H9 (cell line): ENCODE measurements around the gene ATRNL1. TPM values are rescaled to one million over a fixed set of nuclear protein-coding genes. Genes with fewer than 3 reads are reported as not detected.

Experiments
- DNase-seq: peaks from one replicate; pipeline ENCODE4 v3.0.0-alpha.2; 2017
- H2AFZ ChIP-seq: one replicate; pipeline ENCODE4 v1.6.1; 2013; ENCODE audit warnings: mild to moderate bottlenecking, low read length, control low read depth, moderate library complexity
- H2AK5ac ChIP-seq: 2 replicates; pipeline ENCODE4 v1.6.1; 2013; ENCODE audit warnings: low read length, control low read depth, mixed read lengths; ENCODE audit not compliant: insufficient read length
- H2BK120ac ChIP-seq: one replicate; pipeline ENCODE4 v1.6.1; 2013; ENCODE audit warnings: low read depth, mild to moderate bottlenecking, low read length, control low read depth, inconsistent platforms; ENCODE audit not compliant: poor library complexity, severe bottlenecking
- H2BK12ac ChIP-seq: 2 replicates; pipeline ENCODE4 v1.6.1; 2013; ENCODE audit warnings: low read length, control low read depth, mixed read lengths, low read depth; ENCODE audit not compliant: insufficient read length
- H2BK15ac ChIP-seq: 2 replicates; pipeline ENCODE4 v1.6.1; 2013; ENCODE audit warnings: low read depth, low read length, control low read depth
- H2BK20ac ChIP-seq: one replicate; pipeline ENCODE4 v1.6.1; 2013; ENCODE audit warnings: low read depth, mild to moderate bottlenecking, low read length, control low read depth, inconsistent platforms; ENCODE audit not compliant: poor library complexity, severe bottlenecking
- H2BK5ac ChIP-seq: 2 replicates; pipeline ENCODE4 v1.6.1; 2013; ENCODE audit warnings: low read length, control low read depth, mixed read lengths; ENCODE audit not compliant: insufficient read length
- H3K14ac ChIP-seq: 2 replicates; pipeline ENCODE4 v1.6.1; 2013; ENCODE audit warnings: low read length, control low read depth; ENCODE audit not compliant: insufficient read depth
- H3K18ac ChIP-seq: 2 replicates; pipeline ENCODE4 v1.6.1; 2013; ENCODE audit warnings: low read depth, mild to moderate bottlenecking, mixed read lengths, low read length, control low read depth; ENCODE audit not compliant: insufficient read length
- H3K23ac ChIP-seq: 2 replicates; pipeline ENCODE4 v1.6.1; 2013; ENCODE audit warnings: low read length, control low read depth, mixed read lengths, low read depth; ENCODE audit not compliant: insufficient read length
- H3K23me2 ChIP-seq: 2 replicates; pipeline ENCODE4 v1.6.1; 2013; ENCODE audit warnings: low read depth, mild to moderate bottlenecking, mixed read lengths, low read length, control low read depth; ENCODE audit not compliant: insufficient read length, poor library complexity, severe bottlenecking
- H3K27ac ChIP-seq: 2 replicates; pipeline ENCODE4 v1.5.1; 2013; ENCODE audit warnings: low read length, control low read depth, mixed read lengths, low read depth; ENCODE audit not compliant: insufficient read length
- H3K27me3 ChIP-seq: 2 replicates; pipeline ENCODE4 v1.6.1; 2013; ENCODE audit warnings: low read length, control low read depth, inconsistent platforms; ENCODE audit not compliant: insufficient read depth
- H3K4ac ChIP-seq: 2 replicates; pipeline ENCODE4 v1.6.1; 2013; ENCODE audit warnings: low read depth, mild to moderate bottlenecking, control low read depth, inconsistent platforms, low read length, moderate library complexity
- H3K4me1 ChIP-seq: 2 replicates; pipeline ENCODE4 v1.6.1; 2013; ENCODE audit warnings: low read length, control low read depth, inconsistent platforms; ENCODE audit not compliant: insufficient read depth
- H3K4me2 ChIP-seq: 2 replicates; pipeline ENCODE4 v1.6.1; 2013; ENCODE audit warnings: low read length, control low read depth, mixed read lengths; ENCODE audit not compliant: insufficient read length, insufficient read depth
- H3K56ac ChIP-seq: 2 replicates; pipeline ENCODE4 v1.6.1; 2013; ENCODE audit warnings: low read depth, mild to moderate bottlenecking, mixed read lengths, low read length, control low read depth; ENCODE audit not compliant: insufficient read length
- H3K79me1 ChIP-seq: 2 replicates; pipeline ENCODE4 v1.6.1; 2013; ENCODE audit warnings: low read depth, mild to moderate bottlenecking, moderate library complexity, low read length, control low read depth, inconsistent platforms; ENCODE audit not compliant: insufficient read depth, poor library complexity, severe bottlenecking
- H3K79me2 ChIP-seq: 2 replicates; pipeline ENCODE4 v1.6.1; 2013; ENCODE audit warnings: low read length, control low read depth, inconsistent platforms; ENCODE audit not compliant: insufficient read depth
- H3K9ac ChIP-seq: 2 replicates; pipeline ENCODE4 v1.6.1; 2013; ENCODE audit warnings: low read length, control low read depth, mixed read lengths; ENCODE audit not compliant: insufficient read length; ENCODE audit errors: extremely low read depth
- H3K9me3 ChIP-seq: one replicate; pipeline ENCODE4 v1.6.1; 2013; ENCODE audit warnings: low read depth, low read length, inconsistent platforms; ENCODE audit not compliant: control insufficient read depth
- H3T11ph ChIP-seq: one replicate; pipeline ENCODE4 v1.6.1; 2013; ENCODE audit warnings: mild to moderate bottlenecking, low read length, control low read depth, inconsistent platforms
- H4K20me1 ChIP-seq: one replicate; pipeline ENCODE4 v1.6.1; 2013; ENCODE audit not compliant: control insufficient read depth, insufficient read length, insufficient read depth
- H4K5ac ChIP-seq: 2 replicates; pipeline ENCODE4 v1.6.1; 2013; ENCODE audit warnings: low read depth, mild to moderate bottlenecking, mixed read lengths, low read length, control low read depth; ENCODE audit not compliant: insufficient read length
- H4K8ac ChIP-seq: replicated peaks from 2 replicates; pipeline ENCODE4 v1.6.1; 2013; ENCODE audit warnings: low read length, control low read depth, mixed read lengths, low read depth; ENCODE audit not compliant: insufficient read length
- H4K91ac ChIP-seq: 2 replicates; pipeline ENCODE4 v1.6.1; 2013; ENCODE audit warnings: low read depth, mild to moderate bottlenecking, moderate library complexity, mixed read lengths, low read length, control low read depth; ENCODE audit not compliant: insufficient read length
- H3K27ac Mint-ChIP-seq, 3 experiments: 2 replicates in 2 of 3; 3 replicates in 1 of 3; pipeline ENCODE4 v1.8.0; 2020 to 2021; ENCODE audit warnings: mixed read lengths in 3 of 3, mild to moderate bottlenecking in 1 of 3, moderate library complexity in 1 of 3
- H3K27me3 Mint-ChIP-seq: 2 replicates; pipeline ENCODE4 v1.8.0; 2021; ENCODE audit warnings: low read depth, mild to moderate bottlenecking, moderate library complexity, mixed read lengths
- H3K36me3 Mint-ChIP-seq, 3 experiments: 2 replicates in 2 of 3; 3 replicates in 1 of 3; pipeline ENCODE4 v1.8.0; 2020 to 2021; ENCODE audit warnings: low read depth in 3 of 3, mixed read lengths in 3 of 3; ENCODE audit not compliant: insufficient read depth in 1 of 3
- H3K4me1 Mint-ChIP-seq, 2 experiments: 2 replicates each; pipeline ENCODE4 v1.8.0; 2020; ENCODE audit warnings: mixed read lengths in 2 of 2
- H3K4me3 Mint-ChIP-seq, 2 experiments: 2 replicates in 1 of 2; 3 replicates in 1 of 2; pipeline ENCODE4 v1.8.0; 2020 to 2021; ENCODE audit warnings: mild to moderate bottlenecking in 2 of 2, mixed read lengths in 2 of 2, moderate library complexity in 1 of 2
- H3K9me3 Mint-ChIP-seq, 2 experiments: 2 replicates in 1 of 2; 3 replicates in 1 of 2; pipeline ENCODE4 v1.8.0; 2020; ENCODE audit warnings: mild to moderate bottlenecking in 2 of 2, mixed read lengths in 2 of 2, moderate library complexity in 1 of 2
- CTCF ChIP-seq: fragments of 200-600 bp; sonication (generic); conservative IDR thresholded peaks from 3 replicates; pipeline ENCODE4 v1.8.0; 2021; ENCODE audit warnings: antibody characterized with exemption, mild to moderate bottlenecking
- WGBS: extraction: QIAGEN DNeasy Blood & Tissue Kit; methylation state at CpG from one replicate; pipeline ENCODE4 v1.1.7; 2013; ENCODE audit warnings: missing lambda C conversion rate, low lambda C conversion rate, mixed read lengths; ENCODE audit not compliant: insufficient read length; ENCODE audit errors: extremely low coverage; 5-methylcytosine and 5-hydroxymethylcytosine counted together
- total RNA-seq: library from RNA; stranded (reverse); gene quantifications from 2 replicates; pipeline ENCODE4 v1.2.1, GENCODE V29; 2021

Gene ATRNL1
- total RNA-seq, 1 experiment from 2014 or later = 9.2 TPM

- no peak overlapping the region for H2BK5ac ChIP-seq
- H2AK5ac ChIP-seq = no peak overlapping the region
- TF ChIP-seq CTCF = no peak
- peaks cover 0 to 3% of the 10 kb centered on the region in 2 experiments; a peak in 1 of 4 replicates for H3K4me1 Mint-ChIP-seq
- H3K27me3 Mint-ChIP-seq = peaks cover 10% of the 10 kb centered on the region
- no peak overlapping the region for H3K23ac ChIP-seq
- no peak overlapping the region for H3K4ac ChIP-seq
- H3K27ac Mint-ChIP-seq = no peak overlapping the region
- no CpG with 5 or more reads among the region's 1 CpG for WGBS
- H3K36me3 Mint-ChIP-seq = peaks cover 0 to 2% (median 0%) of the 10 kb centered on the region in 3 experiments; a peak in 1 of 7 replicates
- no peak overlapping the region for H3K4me3 Mint-ChIP-seq
- no peak overlapping the region for H2BK12ac ChIP-seq
- no peaks in the 10 kb centered on the region for H3K4me1 ChIP-seq
- no peak overlapping the region for H2BK120ac ChIP-seq
- no peak overlapping the region for H3K56ac ChIP-seq
- H3K4me2 ChIP-seq = no peak overlapping the region
- no peak overlapping the region for H2AFZ ChIP-seq
- H3K79me1 ChIP-seq = no peaks in the 10 kb centered on the region
- H4K8ac ChIP-seq = no peak overlapping the region
- H3K9me3 ChIP-seq = no peaks in the 10 kb centered on the region
- H2BK15ac ChIP-seq = no peak overlapping the region
- H3K9me3 Mint-ChIP-seq = peaks cover 0 to 11% of the 10 kb centered on the region in 2 experiments; a peak in 4 of 5 replicates
- no peak overlapping the region for H4K91ac ChIP-seq
- no peak overlapping the region for H2BK20ac ChIP-seq
- H3K18ac ChIP-seq = no peak overlapping the region
- no peaks in the 10 kb centered on the region for H4K20me1 ChIP-seq
- no peak overlapping the region for H3K9ac ChIP-seq
- no peak for DNase-seq
- no peaks in the 10 kb centered on the region for H3K23me2 ChIP-seq
- H3T11ph ChIP-seq = no peak overlapping the region
- H4K5ac ChIP-seq = no peak overlapping the region
- H3K27ac ChIP-seq = no peak overlapping the region
- no peaks in the 10 kb centered on the region for H3K79me2 ChIP-seq
- no peaks in the 10 kb centered on the region for H3K27me3 ChIP-seq
- no peak overlapping the region for H3K14ac ChIP-seq
These were observed 892.6 kb downstream of the ATRNL1 start for GRCh38 chr10:115985786-115986185.
